SH-SY5Y (cell line): Measurements from ENCODE around the gene RFTN1.

Source experiments
- GATA2 ChIP-seq: IDR thresholded peaks from 2 replicates; pipeline ENCODE4 v1.6.1; 2011; ENCODE audit warnings: mild to moderate bottlenecking, low read depth, low read length
- GATA3 ChIP-seq: IDR thresholded peaks from 2 replicates; pipeline ENCODE4 v1.6.1; 2011; ENCODE audit warnings: low read depth, mild to moderate bottlenecking, low read length, moderate library complexity

Gene RFTN1

DNA sequence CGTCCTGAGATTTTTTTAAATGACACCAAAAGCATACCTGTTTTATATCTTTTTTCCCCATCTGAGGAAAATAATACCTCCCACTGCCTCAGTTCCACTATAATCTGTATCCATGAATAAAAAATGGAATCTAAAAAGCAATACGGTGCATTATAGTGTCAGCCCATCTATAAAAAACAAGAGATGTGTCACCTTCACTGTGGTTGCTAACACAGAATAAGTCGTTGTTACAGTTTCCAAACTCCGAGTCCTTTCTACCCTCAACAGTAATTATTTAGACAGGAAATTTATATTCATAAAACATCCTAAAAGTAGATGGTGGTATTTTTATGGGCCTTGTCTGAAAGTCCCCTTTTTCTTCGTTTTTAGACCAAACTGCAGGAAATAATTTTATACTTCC lies 19.4 kb downstream of the RFTN1 start:
- TF ChIP-seq GATA2, result no peak
- no peak for TF ChIP-seq GATA3

- TF ChIP-seq GATA3 (no peak), GATA2 (no peak)
Measured at GRCh38 chr3:16490062-16490619, 23.4 kb downstream of the RFTN1 start.

- no peak for TF ChIP-seq GATA2
- no peak for TF ChIP-seq GATA3
Measured at GRCh38 chr3:16488637-16489036, 24.9 kb downstream of the RFTN1 start.

GRCh38 chr3:16487511-16488175 lies 25.9 kb downstream of the RFTN1 start:
- TF ChIP-seq GATA2, result no peak
- no peak for TF ChIP-seq GATA3

GRCh38 chr3:16486951-16487480 lies 26.5 kb downstream of the RFTN1 start:
- TF ChIP-seq GATA3, result no peak
- TF ChIP-seq GATA2, result no peak

DNA sequence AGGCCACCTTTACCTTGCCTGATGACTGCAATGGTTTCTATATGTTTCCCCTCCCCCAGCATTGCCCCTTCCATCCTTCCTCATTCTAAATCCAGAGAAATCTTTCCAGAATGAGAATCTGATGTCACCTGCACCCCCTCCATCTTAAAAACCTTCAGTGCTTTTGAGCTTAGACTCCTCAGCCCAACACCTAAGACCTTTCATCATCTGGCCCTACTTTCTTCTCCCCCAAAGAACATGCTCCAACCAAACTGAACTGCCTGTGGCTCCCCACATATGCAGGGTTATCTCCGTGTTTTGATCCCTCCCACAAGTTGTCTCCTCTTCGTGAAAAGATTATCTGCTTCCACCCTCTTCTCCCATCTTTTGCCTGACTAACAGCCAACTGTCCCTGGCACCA lies 27.3 kb downstream of the RFTN1 start:
- no peak for TF ChIP-seq GATA3
- no peak for TF ChIP-seq GATA2

GRCh38 chr3:16485395-16485992 lies 28.0 kb downstream of the RFTN1 start:
- TF ChIP-seq GATA3, result no peak
- no peak for TF ChIP-seq GATA2

DNA sequence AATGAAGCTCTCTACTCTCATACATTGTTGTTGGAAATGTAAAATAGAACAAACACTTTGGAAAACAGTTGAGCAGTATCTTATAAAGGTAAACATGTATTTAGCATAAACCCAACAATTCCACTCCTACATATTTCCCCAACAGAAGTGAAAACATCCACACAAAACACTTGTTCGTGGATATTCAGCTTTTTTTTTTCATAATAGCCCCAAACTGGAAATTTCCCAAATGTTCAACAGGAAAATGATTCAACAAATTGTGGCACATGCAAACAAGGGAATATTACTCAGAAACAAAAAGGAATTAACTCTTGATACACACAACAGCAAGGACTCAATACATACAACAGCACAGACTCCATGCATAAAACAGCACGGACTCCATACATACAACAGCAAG lies 28.5 kb downstream of the RFTN1 start:
- TF ChIP-seq GATA3, result no peak
- no peak for TF ChIP-seq GATA2

DNA sequence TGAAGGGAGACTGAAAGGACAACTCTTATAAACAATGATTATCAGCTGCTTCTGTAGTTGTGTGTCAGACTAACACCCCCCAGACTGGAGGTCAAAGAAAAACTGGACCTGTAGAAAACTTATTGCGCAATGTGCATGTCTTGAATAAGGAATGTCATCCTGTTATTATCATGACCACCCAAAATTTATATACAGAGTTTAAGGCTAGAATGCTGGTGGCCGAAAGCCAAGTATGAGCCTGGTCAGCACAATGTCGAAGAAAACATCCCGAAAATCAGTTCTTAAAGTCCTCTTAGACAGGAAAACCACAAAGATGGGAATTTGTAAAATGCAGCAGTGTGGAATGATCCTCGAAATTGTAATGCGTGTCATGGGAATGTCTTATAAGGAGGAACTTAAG lies 29.3 kb downstream of the RFTN1 start:
- TF ChIP-seq GATA2, result no peak
- no peak for TF ChIP-seq GATA3

DNA sequence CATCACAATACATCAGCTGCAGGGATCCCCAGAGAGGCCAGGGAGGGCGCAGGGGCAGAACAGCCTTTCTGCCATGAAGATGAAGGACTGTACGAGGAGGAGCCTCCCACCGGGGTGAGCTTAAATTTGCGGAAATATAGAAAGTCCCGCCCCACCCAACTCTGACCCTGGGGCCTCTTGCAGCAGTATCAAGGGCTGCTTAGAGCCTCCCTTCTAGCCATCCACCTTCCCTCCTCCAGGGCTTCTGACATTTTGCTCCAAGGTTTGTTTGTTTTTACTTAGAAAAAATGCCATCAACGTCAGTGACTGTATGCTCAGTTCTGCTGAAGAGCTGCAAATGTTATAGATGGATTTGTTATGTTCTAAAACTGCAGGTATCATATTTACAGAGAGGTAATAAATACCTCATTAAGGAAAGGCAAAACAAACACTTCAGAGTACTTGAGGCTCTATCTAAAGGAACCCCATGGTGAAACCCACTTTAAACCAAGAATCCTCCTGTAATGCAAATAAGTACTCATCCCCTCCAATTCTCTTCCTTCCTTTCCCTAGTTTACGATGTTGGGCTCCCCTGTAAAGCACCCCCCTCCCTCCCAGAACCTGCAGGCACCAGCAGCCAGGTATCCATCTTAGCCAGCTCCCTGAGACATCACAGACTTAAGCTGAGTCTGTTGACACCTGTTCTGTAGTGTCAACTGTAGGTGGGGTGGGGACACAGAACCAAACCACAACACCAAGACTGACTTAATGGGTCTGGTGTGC lies 30.5 kb downstream of the RFTN1 start:
- TF ChIP-seq GATA3, result no peak
- no peak for TF ChIP-seq GATA2

DNA sequence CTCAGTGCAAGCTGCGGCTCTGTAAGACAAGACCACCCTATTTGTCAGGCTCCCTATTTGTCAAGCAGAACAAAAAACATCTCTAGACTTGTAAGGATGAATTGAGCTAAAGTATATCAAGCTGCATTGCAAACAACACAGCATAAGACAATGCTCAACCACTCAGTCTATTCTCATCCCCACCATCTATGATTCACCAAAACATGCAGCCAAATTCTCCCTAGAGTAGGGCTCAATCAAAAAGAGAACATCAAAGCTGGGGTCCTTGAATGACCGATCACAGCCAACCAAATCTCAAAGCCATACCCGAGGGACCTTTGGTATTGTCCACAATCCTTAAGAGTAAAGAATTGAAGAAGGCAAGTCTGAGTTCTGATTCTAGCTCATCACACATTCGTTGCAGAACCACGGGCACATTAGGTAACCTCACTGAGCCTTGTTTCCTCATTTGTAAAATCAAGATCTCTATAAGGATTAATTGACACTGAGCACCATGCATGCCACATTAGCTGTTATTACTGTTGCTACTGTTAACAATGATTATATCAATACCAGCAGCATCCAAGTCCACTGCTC lies 31.2 kb downstream of the RFTN1 start:
- TF ChIP-seq GATA2, result no peak
- no peak for TF ChIP-seq GATA3

- no peak for TF ChIP-seq GATA2
Measured at GRCh38 chr3:16481546-16481897, 32.0 kb downstream of the RFTN1 start.

- TF ChIP-seq GATA2 (no peak), GATA3 (no peak)
Measured at GRCh38 chr3:16480861-16481545, 32.5 kb downstream of the RFTN1 start.

DNA sequence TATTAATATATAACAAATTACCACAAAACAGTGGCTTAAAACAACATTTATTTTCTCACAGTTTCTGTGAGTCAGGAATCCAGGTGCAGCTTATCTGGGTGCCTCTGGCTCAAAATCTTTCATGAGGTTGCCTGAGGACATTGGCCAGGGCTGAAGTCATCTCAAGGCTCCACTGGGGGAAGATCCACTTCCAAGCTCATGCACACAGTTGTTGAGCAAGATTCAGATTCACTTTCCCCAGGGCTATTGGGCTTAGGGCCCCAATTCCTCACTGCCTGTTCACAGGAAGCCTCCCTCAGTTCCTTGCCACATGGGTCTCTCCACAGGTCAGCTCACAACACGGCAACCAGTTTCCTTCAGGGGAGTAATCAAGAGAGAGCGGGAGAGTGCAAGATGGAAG lies 35.0 kb downstream of the RFTN1 start:
- TF ChIP-seq GATA2 (no peak), GATA3 (no peak)
